HG03135 (cell line): ENCODE measurements around the gene SGCB.

Source experiments
- ATAC-seq: cut with Tn5 transposase; IDR thresholded peaks from one replicate; pipeline ENCODE4 v1.9.1; 2021; ENCODE audit warnings: mild to moderate bottlenecking, moderate library complexity; ENCODE audit not compliant: unreplicated experiment

The SGCB gene

GRCh38 chr4:52028970-52029369 lies 9.1 kb downstream of the SGCB start:
- no peak for ATAC-seq

DNA sequence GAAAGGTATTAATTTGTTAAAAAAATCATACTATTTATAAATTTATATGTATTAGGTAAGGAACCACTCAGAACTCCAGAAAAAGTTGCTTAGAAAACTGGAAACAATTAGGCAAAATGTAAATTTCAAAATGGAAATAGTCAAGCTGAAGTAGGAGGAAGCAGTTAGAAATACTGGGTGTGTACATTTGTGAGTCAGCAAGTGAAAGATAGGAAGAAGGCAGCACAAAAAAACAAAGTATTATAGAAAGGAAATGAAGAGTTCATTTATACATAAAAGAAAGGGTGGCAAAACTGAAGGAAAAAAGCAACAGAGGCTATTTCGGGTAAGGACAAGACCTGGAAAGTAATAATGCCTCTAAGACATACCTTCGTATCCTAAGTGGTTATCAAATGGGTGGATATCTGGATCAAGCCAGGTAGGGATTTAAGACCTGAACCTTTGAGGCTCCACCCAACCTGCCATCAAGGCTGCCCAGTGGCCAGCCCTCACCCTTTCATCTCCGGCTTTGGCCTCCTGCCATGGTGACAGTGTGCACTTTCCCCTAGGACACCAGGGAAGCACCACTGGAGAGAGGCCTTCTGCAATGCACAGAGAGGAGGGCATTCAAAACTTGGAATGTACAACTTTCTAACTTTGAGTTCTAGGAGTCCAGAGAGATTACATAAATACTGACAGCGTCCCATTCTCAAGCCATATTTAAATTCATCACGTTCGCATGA lies 18.0 kb downstream of the SGCB start, which contains the start of gene LRRC66:
Gene LRRC66 (minus strand): TSS at position 428 of the 722 bp plus-strand sequence. CDS start 2,750 bp downstream, outside the sequence.
- no peak for ATAC-seq

DNA sequence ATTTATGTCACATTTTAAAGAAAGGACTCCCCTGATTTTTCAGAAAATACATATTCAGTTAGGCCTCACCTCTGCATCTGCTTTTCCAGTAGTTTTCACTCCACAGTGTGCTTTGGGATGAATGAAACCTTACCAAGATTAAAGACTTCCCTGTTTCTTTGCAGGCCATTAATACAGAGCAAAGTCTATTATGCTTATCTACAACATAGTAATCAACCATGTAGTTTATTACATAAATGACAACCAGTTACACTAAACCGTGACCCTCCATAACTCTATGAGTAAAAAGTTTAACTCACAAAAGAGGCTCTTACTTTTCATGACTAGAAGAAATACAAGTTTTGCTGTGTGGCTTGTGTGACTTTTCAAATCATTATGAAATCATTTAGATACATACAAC lies 20.3 kb downstream of the SGCB start:
- ATAC-seq, result no peak

DNA sequence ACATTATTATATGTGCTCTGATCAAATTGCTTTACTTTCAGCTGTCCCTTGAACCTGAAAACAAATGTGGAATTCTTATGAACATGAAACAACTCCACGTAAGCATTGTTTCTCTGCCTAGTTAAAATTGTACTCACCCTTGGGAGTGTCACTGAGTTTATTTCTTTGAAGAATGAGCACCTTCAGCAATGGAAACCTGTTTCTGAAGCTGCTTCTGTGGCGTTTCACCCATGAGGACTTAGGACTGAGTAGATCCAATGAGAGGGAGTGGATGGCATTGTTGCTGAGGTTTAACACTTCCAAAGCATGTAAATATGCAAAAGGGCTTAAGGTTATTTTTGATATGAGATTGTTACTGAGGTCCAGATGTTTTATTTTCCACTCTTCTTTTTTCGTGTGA lies 21.1 kb downstream of the SGCB start:
- ATAC-seq, result no peak

- ATAC-seq, result no peak
These were observed 22.7 kb downstream of the SGCB start for GRCh38 chr4:52015366-52015765.

DNA sequence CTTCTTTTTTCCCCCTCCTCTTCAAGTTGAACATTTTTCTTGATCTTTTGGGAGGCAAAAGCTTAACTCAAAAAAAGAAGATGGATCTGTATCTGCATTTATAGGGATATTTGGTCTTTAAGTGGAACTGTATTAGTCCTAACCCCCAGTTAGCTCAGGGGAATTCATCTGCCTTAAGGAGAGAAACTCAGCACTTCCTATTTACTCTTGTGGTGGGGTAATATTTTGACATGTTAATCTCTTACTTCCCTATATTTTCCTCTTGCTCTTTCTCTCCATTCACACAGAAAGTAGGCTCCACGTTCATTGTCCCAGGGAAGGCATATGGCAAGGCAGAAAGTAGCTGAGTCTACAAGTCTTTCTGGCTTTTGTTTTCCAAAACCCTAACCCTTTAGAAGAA lies 23.2 kb downstream of the SGCB start:
- no peak for ATAC-seq

DNA sequence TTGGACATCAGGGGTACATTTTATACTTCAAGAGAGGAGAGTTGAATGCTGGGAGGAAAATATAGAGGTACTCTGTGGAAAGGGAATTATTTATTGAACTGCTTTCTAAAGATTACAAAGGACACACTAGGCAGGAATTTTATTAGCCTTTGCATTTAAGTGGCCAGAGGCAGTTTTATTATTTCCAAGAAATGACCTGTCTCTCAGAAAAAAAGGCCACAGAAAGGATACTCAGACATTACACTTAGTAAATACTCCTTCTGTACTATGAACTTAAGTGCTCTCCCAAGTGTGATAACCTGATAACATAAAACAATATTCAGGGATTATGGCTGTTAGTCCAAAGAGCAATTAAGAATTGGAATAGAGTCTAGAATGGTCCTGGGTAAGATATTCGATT lies 25.4 kb downstream of the SGCB start:
- ATAC-seq, result no peak

GRCh38 chr4:52010986-52011385 lies 27.1 kb downstream of the SGCB start:
- no peak for ATAC-seq

- no peak for ATAC-seq
These were observed 31.2 kb downstream of the SGCB start for GRCh38 chr4:52006887-52007286.

DNA sequence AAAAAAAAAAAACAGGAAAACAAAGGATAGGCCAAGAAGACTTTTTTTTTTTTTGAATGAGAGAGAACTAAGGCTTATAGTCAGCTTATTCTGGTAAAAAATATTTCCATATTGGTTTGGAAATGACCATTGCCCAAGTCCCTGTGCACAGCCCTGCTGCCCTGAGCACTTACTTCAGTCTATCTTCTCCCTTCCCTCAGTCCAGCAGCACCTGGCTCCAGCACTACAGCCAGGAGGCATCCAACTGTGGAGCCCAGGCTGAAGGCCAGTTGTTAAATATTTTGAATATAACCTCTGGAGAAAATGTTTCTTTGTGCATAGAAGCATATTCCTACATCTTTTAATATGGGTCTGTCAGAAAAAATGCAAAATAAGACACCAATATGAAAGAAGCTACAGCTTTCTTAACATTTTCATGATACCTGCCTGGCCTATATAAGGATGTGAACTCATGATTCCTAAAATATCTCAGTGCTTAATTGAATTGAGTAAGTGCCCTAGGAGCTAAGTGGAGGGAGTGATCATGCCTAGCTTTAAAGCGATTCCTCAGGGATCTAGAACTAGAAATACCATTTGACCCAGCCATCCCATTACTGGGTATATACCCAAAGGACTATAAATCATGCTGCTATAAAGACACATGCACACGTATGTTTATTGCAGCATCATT lies 32.4 kb downstream of the SGCB start:
- ATAC-seq, result no peak

DNA sequence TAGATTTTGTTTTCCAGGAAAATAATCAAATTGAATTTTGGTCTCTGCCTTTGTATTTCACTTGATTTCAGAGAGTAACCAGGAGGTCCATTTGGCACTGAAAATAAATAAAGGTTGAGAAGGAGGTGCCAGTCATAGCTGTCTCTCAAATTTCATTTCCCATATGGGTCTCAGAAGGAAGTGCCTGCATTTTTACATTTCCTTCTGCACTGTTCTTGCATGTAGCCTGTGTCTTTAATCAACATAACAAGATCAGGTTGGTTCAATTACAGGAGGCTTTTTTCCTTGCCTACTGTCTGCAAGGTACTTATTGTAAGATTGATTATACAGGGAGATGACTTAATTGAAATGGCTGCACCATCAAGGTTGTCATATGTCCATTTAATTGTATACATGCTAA lies 33.7 kb downstream of the SGCB start:
- ATAC-seq, result no peak

GRCh38 chr4:52001616-52002015 lies 36.5 kb downstream of the SGCB start:
- ATAC-seq, result no peak

DNA sequence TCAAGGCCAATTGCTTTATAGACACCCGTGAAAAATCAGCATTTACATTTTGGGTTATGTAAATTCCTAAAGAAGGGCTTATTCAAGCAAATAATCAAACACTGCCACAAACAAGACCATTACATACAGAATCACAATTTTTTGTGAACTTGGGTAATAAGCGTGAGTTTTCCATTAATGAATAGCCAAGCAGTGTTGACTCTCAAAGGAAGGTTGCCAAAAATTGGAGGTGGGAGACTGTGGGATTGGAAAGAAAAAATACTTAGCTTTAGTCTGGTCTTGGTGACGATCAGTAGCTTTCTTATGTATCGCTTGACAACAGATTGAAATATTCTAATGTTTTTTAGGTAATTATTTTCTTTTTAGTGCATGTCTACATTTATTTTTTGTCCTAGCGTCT lies 38.8 kb downstream of the SGCB start:
- ATAC-seq, result no peak

DNA sequence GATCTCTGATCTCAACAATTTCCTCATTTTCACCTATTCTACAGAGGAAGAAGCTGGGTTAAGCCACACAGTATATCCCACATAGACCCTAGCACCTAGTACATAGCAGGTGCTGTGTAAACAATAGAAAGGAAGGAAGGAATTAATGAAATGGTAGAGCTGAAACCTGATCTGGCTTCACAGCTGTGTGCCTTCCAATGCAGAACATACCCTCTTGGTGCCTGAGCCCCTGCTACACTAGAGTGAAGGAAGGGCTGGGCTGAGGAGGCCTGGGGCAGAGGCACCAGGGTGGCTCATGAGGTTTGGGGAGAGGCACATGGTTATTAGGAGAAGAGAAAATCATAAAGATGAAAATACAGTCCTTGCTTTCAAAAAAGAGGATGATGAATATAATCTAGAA lies 39.3 kb downstream of the SGCB start:
- no peak for ATAC-seq

GRCh38 chr4:51997647-51998046 lies 40.5 kb downstream of the SGCB start:
- ATAC-seq, result no peak

- ATAC-seq, result no peak
These were observed 42.4 kb downstream of the SGCB start for GRCh38 chr4:51995647-51996220.
